ENCODE measurements around the gene RPL13. TPM values are rescaled to one million over a fixed set of nuclear protein-coding genes. Genes with fewer than 3 reads are reported as not detected.

The RPL13 gene
- total and polyA plus RNA-seq, 2 of the 4 experiments (the other 2 are of a cell fraction), result 2,098 to 3,527 TPM

- Histone ChIP-seq H3K79me1 (ENCODE audit: low read depth in 1 of 2, low read length in 2 of 2) (no peaks in the 10 kb centered on the region), H2BK120ac (ENCODE audit: low read depth, low read length) (no peak overlapping the region), H2BK20ac (ENCODE audit: low read depth, low read length) (no peak overlapping the region), H3K4ac (ENCODE audit: low read depth, low read length) (no peak overlapping the region), H3K14ac (replicated peaks; ENCODE audit: low read depth, low read length) (no peak overlapping the region), H4K20me1 (ENCODE audit: insufficient read depth, low read length) (no peaks in the 10 kb centered on the region), H2BK5ac (ENCODE audit: low read depth, low read length, poor library complexity, severe bottlenecking) (no peak overlapping the region), H4K91ac (ENCODE audit: insufficient read depth, low read depth, low read length) (no peak overlapping the region), H3K36me3 (ENCODE audit: control insufficient read depth, insufficient read depth, low read length) (no peaks in the 10 kb centered on the region; the same call in 1 of the 2 replicates), H2BK15ac (ENCODE audit: low read depth, low read length) (no peak overlapping the region), H3K4me1 (ENCODE audit: control insufficient read depth, insufficient read depth, low read length) (no peaks in the 10 kb centered on the region), H3K9me1 (ENCODE audit: insufficient read depth, low read length) (no peaks in the 10 kb centered on the region; the same call in 1 of the 2 replicates), H3K9ac (ENCODE audit: low read depth, low read length) (no peak overlapping the region), H3K18ac (ENCODE audit: low read depth, low read length) (no peak overlapping the region), H2AFZ (replicated peaks; ENCODE audit: low read length, poor library complexity) (no peak overlapping the region), H3K56ac (ENCODE audit: extremely low read depth, insufficient read depth, low read length) (no peak overlapping the region), H3K4me2 (ENCODE audit: low read depth, low read length) (no peak overlapping the region), H4K8ac (ENCODE audit: low read depth in 2 of 2, low read length in 2 of 2) (no peak overlapping the region), H4K5ac (ENCODE audit: low read depth, low read length) (no peak overlapping the region), H3K23ac (ENCODE audit: low read depth, low read length) (no peak overlapping the region), H3K9me3 (ENCODE audit: control insufficient read depth, insufficient read depth, low read length) (no peaks in the 10 kb centered on the region), H2AK9ac (replicated peaks; ENCODE audit: low read depth, low read length, poor library complexity) (no peak overlapping the region), H2AK5ac (ENCODE audit: low read depth, low read length) (no peak overlapping the region), H3K27me3 (ENCODE audit: control insufficient read depth, insufficient read depth, low read length) (no peaks in the 10 kb centered on the region), H3K4me3 (ENCODE audit: insufficient read depth, low read depth, low read length) (no peak overlapping the region), H3K27ac (ENCODE audit: insufficient read depth, low read length) (no peak overlapping the region)
- TF ChIP-seq MAFK (IDR thresholded peaks at IDR 0.05; ENCODE audit: low read depth, low read length) (peak; percentile 54), FOS (IDR thresholded peaks at IDR 0.05; ENCODE audit: low read depth, low read length) (no peak), SMC3 (IDR thresholded peaks at IDR 0.05; ENCODE audit: low read depth, low read length) (no peak)
- in situ Hi-C loops (cut with MboI; ENCODE audit: low sequenced_read_pairs) (no loop called here), dilution Hi-C loops (cut with HindIII; ENCODE audit: low sequenced_read_pairs, unreplicated experiment) (no loop called here), intact Hi-C loops (cut with micrococcal nuclease) (no loop called here)
- POLR2A ChIA-PET (ENCODE audit: unreplicated experiment), result no interaction called here
- no TSS peak for BruUV-seq (replicated peaks)
- 88% methylated on average over 7 of the region's 25 CpGs; no CpG with 5 or more reads in 1 of the 2 experiments for WGBS, 2 experiments (ENCODE audit: extremely low coverage in 2 of 2, insufficient read length in 1 of 2)
- no peak for DNase-seq
- ATAC-seq (ENCODE audit: low read depth), result no peak
- CTCF ChIA-PET, result interaction anchor here (1.1 kb wide), 1 partner anchor 12 kb away, joined by 4 read pairs; no protein-coding TSS in a partner anchor
Observed at GRCh38 chr16:89596061-89596689, 35.7 kb downstream of the RPL13 start.

All from IMR-90 (cell line).